HG02642 (cell line): Measurements from ENCODE around the gene CCNQ.

Experiments
- ATAC-seq: cut with Tn5 transposase; IDR thresholded peaks from one replicate; pipeline ENCODE4 v1.9.1; 2021; ENCODE audit warnings: mild to moderate bottlenecking; ENCODE audit not compliant: unreplicated experiment, poor library complexity

Gene CCNQ

DNA sequence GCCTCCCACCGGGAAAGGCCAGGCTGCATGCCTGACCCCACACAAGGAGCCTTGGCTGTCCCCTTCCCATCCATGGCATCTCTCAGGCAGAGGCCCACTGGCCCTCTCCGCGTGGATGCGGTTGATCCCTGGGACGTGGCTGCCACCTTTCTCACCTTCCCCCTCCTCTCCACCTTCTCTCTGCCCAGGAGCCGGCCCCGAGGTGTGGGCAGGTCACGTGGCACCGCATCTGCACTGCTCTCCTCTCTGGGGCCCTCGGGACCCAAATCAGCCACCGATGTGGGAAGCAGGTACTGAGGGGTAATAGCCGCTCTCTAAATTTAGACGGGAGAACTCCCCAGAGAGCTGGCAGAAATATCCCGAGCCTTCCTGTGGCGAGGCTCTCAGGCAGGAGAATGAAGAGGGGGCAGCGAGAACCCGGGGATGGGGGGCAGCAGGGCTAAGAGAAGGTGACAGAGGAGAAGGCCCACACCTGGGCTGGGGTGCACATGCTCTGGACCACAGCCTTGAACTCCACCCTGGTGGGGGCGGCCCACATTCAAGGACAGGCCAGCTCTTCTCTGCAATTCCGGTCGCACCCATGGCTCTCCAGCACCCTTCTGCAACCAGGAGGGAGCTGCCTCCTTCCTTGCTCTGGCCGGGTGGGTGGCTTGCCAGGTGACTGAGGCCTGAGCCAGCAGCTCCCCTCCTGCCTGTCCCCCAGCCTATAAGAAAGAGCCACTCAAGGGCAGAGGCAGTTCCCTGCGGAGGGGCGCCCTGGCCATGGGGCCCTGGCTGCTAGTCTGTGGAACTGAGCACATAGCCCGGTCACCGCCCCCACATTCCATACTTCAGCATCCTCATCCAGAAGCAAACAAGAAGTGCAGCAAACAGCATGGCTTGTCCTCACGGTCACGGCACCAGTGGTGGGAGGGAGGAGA, 38.4 kb upstream of the CCNQ start:
- ATAC-seq = no peak

DNA sequence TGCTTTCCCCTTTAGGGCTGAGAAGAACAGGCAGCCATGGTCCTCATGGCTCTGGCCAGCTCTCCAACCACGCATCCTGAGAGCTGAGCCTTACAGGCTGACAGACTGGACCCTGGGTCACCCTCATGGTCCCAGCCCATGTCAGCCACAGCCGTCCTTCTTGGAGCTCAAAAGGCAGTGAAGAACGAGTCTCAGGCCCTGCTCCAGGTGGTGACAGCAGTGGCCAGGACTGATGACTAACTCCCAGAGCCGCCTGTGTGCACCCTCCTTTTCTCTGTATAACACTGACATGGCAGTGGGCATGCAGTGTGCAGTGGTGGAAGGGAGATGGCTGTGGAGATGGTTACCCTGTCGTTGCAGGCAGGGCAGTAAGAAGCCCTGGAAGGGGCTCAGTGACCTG, 37.8 kb upstream of the CCNQ start:
- no peak for ATAC-seq

DNA sequence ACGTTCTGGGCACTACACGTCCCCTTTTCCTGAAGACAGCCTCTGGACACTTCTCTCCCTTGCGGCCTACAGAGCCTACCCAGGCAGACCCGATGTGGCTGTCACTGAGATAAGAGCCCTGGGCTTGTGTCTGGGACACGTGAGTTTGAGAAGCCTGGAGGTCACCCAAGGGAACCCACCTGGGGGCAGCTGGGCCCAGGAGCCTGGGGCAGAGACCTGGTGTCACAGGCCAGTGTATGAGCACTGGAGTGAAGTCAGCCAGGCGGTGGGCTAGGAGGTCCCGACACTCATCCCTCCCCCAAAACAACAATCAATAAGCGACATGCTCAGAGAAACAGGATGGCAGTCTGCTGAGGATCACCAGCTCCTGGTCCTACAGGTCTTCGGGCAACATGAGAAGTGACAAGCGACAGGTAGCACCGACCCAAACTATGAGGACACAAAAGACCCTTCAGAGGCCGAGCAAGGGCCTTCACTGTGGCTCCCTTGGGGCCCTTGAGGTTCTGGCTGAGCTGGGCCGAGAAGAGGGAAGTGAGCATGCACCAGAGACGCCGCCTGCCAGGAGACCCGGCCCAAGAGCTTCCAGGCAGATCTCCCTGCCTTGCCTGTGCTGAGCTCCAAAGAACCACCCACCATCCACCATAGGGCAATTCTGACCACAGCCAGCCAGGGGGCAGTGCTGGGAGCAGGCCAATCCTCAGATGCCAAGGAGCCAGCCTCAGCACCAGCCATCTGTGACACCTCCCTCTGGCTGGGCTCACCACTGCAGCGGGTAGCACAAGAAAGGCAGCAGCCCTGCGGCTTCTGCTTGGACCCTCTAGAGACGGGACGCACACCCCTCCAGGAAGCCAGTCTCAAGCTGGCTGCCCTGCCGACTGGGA, 37.1 kb upstream of the CCNQ start:
- ATAC-seq = no peak

DNA sequence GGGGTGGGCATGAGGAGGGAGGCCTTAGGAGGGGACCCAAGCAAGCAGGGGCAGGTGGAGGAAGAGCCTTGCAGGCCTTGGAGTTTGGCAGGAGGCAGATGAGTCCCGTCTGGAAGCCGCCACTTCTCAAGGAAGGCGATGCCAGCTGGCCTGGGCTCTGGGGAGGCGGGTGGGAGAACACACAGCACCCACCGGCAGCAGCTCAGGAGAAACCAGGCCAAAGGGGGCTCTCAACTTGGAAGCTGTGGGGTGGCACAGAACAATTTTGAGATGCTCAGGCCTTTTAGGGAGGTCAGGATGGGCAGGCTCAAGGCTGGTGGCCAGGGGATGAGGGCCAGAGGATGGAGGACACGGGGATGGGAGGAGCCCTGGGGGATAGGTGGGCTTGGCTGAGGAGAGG, 36.4 kb upstream of the CCNQ start:
- no peak for ATAC-seq

DNA sequence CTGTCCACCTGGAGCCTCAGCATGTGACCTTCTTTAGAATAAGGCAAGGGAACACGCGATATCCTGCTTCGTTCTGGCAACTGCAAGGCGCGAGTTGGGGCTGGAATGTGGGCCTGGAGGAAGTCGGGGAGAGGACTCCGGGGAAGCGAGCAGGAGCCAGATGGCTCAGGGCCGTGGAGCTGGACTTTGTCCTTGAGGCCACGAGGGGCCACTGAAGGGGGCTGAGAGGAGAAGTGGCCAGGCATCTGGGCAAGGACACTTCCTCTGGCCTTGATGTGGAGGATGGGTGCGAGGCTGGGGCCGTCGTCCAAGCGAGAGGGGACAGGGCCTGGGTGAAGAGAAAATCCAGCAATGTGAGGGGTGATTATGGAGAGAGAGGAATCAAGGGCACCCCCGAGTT, 35.9 kb upstream of the CCNQ start:
- no peak for ATAC-seq

DNA sequence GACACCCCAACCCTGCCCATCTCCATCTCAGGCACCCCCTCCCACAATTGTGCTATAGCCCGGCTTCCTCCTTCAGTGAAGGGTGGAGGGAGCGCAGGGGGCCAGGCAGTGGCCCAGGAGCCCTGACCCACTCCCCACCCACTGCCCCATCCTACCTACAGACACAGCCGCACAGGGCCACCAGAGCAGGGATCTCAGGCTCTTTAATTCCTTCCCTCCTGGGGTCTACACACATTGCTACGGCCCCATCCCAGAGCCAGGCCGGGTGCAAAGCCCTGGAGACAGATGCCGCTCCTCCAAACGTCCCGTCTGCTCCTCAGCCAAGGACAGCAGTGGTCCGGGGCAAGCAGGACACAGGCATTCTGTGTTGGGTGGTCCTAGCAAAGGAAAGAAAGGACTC, 35.3 kb upstream of the CCNQ start:
- no peak for ATAC-seq

DNA sequence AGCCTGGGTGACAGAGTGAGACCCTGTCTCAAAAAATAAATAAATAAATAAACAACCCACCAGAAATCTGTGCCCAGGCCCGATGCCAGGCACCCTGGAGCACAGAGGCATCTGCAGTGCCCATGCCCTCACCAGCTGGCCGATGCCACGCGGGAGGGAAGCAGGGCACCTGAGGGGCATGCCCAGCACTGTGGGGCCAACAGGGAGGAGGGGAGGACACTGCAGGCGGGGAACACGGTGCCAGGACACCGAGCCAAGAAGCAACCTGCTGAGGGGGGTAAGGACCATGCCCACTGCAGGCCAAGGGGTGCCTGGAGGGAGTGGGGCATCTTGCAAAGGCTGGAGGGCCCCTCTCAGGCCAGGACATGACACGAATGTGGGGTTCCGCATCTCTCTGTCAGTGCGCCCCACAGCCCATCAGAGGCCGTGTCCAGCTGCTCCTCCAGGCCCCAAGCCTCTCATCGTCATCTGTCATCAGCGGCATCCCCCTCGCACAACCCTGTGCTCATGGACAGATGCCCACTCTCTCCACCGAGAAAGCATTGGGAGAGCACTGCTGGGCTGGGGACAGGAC, 34.8 kb upstream of the CCNQ start:
- no peak for ATAC-seq

DNA sequence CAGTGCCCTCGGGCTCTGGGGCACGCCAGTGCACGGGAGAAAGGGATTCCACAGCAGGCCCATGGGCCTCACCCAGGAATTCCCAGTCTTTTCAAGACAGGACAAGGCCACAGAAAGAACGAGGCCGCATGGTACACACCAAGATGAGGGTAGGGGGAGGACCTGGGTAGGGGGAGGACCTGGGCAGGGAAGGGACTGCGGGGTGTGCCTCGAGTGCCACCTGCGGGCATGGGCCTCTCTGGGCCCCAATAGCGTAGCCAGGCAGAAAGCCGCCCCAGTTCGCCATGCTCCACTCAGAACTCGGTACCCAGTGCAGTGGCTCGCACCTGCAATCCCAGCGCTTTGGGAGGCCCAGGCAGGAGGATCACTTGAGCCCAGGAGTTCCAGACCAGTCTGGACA, 34.1 kb upstream of the CCNQ start:
- ATAC-seq = no peak

DNA sequence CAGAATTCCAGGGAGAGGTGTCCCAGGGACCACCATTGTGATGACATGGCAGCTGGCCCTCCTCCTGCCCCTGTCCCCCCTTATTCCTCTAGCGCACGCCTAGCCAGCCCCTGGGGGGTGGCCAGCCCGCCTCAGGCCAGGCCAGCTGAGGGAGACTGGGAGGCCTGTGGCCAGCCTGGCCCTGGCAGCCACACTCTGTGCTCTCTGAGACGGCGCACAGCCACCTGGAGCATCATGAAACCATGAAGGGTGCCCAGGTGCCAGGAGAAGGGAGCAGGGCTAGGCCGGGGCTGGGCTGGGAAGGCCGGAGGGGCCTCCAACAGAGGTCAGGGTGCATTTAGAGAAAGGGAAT, 33.6 kb upstream of the CCNQ start:
- ATAC-seq = no peak

DNA sequence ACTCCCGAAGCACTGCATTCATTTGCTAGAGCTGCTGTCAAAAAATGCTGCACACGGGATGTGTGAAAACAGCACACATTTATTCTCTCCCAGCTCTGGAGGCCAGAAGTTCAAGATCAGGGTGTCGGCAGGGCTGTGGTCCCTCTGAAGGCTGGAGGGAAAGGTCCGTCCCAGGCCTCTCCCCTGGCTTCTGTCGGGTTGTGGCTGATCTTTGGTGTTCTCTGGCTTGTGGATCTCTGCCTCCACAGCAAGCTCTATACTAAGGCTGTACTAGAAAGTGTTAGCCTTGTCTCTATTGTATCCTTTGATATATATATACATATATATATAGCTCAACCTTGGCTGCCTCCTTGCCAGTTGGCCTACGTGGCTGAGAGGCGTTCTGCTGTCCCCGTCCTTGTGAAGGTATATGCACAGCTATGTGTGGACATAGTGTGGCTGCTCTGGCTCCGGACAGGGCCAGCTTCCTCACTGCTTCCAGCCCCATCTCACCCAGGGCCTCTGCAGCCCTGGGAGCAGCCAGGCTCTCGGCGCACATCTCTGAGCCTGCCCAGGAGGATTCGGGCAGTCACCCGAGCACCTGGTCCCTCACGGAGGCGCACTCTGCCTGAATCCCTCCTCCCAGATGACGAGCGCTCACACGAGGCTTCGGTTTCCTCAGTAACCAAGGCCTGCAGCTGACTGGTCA, 33.1 kb upstream of the CCNQ start:
- no peak for ATAC-seq

DNA sequence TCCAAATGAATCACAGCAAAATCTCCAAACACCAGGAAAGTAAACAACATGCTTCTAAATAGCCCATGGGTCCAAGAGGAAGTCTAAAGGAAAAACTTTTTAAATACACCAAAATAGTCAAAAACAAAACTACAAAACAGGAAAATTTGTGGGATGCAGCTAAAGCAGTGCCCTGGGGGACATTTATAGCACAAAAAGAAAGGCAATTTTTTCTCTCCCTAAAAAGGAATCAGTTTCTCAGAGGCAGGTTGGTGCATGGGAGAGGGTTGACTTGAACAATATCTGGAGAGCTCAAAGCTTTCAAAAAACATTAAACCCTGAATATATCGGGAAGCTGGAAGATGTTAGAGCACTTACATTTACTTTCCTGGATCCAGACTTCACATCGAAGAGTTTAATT, 32.4 kb upstream of the CCNQ start:
- no peak for ATAC-seq

DNA sequence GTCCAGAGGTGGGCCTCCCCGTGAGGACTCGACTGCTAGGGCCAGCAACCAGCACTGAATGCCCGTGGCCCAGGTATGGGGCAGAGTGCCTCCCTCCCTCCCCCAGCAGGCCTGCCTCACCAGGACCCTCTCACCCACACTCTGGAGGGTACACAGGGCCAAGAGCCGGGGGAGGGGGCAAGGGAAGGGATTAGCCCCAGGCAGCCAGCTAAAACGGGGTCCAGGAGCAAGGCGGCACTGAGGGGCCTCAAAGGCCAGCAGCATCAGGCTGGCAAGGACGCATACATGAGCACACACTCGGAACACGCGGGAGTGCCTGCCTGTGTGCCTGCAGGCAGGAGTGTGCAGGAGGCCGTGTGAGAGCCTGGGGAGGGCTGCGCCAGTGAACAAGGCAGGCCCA, 29.7 kb upstream of the CCNQ start:
- no peak for ATAC-seq

DNA sequence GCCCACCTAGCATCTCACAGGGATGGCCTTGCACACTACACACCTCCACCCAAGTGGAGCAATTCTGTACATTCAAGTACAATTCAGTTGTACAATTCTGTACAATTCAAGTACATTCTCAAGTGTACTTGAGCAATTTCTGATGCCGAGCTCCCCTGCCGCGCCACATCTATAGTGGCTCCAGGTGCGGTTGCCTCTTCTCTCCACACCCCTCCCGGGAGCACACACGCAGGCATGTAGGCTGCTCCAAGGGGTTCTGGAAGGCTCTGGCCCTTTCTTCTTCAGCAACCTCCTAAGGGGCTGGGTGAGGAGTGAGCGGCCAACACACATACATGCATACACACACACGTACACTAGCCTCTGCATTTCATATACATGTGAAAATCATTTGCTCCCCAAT, 29.2 kb upstream of the CCNQ start:
- ATAC-seq = no peak

DNA sequence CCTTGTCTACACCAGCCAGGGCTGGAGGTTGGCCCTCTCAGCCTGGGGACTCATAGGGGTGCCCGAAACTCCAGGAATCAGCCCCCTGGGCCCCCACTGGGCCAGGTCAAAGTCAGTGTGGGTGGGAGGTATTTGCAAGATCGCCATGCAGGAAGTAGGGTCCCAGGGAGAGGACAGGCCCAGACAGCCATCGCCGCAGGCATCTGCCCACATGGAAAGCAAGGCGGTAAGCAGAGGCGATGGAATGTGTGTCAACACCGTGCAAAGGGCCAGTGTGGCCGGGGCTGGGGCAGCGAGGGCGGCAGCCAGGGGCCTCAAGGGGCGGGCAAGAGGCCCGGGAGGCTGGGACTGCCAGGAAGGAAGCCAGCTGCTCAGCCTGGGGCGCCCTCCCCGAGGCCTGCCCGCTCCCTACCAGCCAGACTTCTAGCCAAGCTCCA, 28.8 kb upstream of the CCNQ start:
- no peak for ATAC-seq

DNA sequence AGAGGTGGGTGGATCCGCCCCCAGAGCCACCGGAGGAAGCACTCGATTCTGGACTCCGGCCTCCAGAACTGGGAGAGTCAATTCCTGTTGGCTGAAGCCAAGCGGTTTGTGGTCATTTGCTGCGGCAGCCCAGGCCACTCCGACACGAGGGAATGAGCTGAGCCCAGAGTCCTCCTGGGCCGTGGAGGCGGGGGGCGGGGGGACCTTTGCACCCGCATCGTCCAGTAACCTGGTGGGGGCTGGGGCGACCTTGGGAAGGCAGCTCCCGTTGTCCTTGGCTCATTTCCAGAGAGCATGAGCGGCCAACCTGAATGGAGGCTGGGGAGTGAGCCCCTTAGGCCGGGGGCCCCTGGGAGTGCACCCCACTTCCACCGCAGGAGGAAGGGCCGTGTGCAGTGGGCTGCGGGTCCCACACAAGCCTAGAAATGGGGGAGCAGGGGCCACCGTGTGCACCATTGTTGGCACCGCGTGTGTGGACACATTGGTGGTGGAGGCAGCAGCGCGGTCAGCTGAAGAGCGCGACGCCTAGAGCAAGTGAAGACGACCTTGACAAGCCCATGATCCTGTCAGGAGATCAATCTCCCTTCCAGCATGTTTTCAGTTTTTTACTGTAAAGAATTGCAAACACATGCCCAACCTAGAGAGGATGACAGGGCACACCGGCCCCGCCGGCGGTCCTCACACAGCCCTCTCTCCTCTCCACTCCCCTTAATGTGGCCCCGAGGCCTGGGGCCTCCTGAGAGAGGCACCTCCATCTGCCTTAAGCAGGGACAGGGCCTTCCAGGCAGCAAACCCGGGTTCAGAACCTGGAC, 28.1 kb upstream of the CCNQ start:
- ATAC-seq = no peak

DNA sequence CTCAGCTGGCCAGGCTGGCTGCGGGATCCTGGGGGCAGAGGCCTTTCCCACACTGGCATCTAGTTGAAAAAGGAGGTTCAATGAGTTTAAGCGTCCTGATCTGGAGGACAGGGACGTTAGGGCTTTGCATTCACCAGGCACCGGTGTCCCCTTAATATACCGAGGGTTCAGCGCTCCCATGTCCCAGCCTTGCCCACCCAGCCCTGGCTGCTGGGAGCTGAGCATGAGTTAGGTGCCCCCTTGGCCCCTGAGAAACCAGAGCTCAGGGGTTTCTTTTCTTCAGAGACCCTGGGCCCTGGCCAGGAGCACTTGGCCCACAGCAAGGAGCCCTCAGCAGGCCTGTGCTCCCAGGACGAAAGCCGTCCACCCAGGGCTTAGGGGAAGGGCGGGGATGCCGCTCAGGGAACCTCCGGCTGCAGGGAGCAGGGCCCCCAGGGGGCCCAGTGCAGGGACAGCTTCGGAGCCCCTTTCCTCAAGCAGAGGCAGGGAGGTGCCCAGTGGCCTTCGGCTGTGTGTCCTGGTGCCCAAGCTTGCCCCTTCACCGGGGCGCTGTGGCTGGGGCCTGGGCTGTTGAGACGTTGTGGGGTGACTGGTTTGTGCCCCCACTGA, 27.2 kb upstream of the CCNQ start:
- no peak for ATAC-seq

DNA sequence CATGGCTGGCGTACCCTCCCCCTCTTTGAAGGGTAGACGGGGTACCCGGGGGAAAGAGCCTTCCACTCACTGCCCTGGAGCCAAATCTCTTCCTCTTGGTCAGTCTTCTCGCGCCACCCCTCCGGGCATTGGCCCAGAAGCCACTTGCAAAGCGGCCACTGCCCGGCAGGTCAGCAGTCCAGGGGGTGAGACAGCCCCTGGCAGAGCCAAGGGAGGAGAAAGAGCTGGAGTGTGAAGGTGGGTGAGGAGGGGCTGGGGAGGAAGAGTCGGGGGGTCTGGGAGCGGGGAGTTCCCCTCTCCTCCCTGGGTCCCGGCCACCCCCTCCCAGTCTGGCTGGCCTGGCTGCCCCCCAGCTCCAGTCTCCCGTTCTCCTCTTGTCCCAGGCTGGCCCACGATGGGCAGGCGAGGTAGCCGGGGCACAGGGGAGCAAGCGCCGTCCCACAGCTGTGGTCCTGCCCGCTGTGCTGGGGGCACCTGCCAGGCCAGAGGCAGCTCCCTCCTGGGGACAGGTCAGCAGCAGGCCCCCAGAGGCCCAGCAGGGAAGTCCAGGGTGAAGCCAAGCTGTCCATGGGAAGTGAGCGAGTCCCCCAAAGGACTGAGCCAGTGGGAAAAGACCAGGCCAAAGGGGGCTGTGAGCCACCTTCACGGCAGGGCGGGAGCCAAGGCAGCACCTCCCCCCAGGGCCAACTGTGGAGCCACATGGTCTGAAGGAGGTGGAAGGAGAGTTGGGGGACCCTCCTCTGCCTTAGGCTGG, 26.5 kb upstream of the CCNQ start:
- no peak for ATAC-seq

DNA sequence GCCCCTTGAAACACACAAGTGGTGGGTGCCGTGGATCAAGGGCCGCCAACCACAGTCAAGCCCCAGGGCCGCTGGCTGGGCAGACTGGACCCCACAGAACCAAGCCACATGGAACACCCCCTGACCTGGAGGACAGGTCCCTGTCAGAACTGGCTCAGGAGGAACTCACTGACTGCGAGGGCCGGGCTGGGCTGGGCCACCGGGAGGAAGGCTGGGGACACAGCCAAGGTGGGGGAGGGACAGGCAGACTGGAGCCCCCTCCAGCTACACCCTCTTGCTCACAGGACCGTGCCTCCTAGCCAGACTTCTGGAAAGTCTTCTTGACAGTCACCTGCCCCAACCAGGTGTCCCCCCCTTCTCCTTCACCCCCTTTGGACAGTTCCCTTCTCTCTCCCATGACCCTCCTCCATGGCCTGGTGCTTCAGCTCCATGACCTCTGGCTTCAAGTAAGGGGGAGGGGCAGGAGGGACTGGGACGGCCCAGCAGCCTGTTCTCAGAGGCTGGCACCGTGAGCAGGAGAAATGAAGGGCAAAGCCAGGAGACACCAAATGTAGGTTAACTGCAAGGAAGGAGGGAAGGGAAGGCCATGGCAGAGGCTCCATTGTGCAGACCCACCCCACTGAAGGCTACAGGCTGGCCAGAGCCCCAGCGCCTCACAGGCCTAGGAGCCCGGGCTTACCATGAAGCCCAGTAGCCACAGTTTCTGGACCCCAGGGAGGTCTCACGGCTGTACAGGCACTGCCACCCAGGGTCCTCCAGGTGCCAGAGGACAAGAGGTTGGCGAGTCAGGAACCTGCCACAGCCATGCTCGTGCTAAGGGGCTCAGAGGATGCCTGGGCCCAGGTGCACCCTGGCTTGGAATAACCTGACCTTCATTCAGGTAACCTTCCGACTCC, 25.5 kb upstream of the CCNQ start:
- ATAC-seq = no peak
